GM21360 (cell line): ENCODE data around the gene KLK8.

Experiments used
- ATAC-seq: cut with Tn5 transposase; IDR thresholded peaks from one replicate; pipeline ENCODE4 v1.9.1; 2021; ENCODE audit warnings: mild to moderate bottlenecking, moderate library complexity; ENCODE audit not compliant: unreplicated experiment

Gene KLK8

GRCh38 chr19:51001515-51001914, at the start of gene KLK8:
TSS of gene KLK8 (minus strand) at chr19:51001604. CDS start at chr19:51001167, 437 bp downstream.
- ATAC-seq = no peak

GRCh38 chr19:51047031-51047335, 45.6 kb upstream of the KLK8 start:
- ATAC-seq = no peak

GRCh38 chr19:51044327-51044726, 42.9 kb upstream of the KLK8 start:
- ATAC-seq = no peak

GRCh38 chr19:51043497-51043896, 42.1 kb upstream of the KLK8 start:
- ATAC-seq = no peak

- no peak for ATAC-seq
These were observed 38.7 kb upstream of the KLK8 start for GRCh38 chr19:51040151-51040550.

- ATAC-seq = no peak
These were observed 35.1 kb upstream of the KLK8 start for GRCh38 chr19:51036519-51036918.

GRCh38 chr19:51034704-51035103, 33.3 kb upstream of the KLK8 start, which contains the start of gene KLK12:
TSS of gene KLK12 (minus strand) at chr19:51035002. CDS start at chr19:51034621, 381 bp downstream.
- ATAC-seq = no peak

- no peak for ATAC-seq
These were observed 30.4 kb upstream of the KLK8 start for GRCh38 chr19:51031880-51032225.

GRCh38 chr19:51031220-51031879, 29.9 kb upstream of the KLK8 start:
- no peak for ATAC-seq

GRCh38 chr19:51030631-51031030, 29.2 kb upstream of the KLK8 start:
- ATAC-seq = no peak

- no peak for ATAC-seq
These were observed 28.3 kb upstream of the KLK8 start for GRCh38 chr19:51029718-51030117.

GRCh38 chr19:51027873-51028272, 26.5 kb upstream of the KLK8 start:
- no peak for ATAC-seq

GRCh38 chr19:51027126-51027806, 25.9 kb upstream of the KLK8 start:
- ATAC-seq = no peak

GRCh38 chr19:51026554-51026831, 25.1 kb upstream of the KLK8 start, which contains the start of gene KLK11:
TSS of gene KLK11 (minus strand) at chr19:51026616. CDS start at chr19:51025631, 985 bp downstream.
- no peak for ATAC-seq

- ATAC-seq = no peak
These were observed 24.6 kb upstream of the KLK8 start for GRCh38 chr19:51025809-51026553.

- no peak for ATAC-seq
These were observed 24.0 kb upstream of the KLK8 start for GRCh38 chr19:51025401-51025800.

- ATAC-seq = no peak
These were observed 23.5 kb upstream of the KLK8 start for GRCh38 chr19:51024924-51025323.

GRCh38 chr19:51023946-51024345, 22.5 kb upstream of the KLK8 start:
- no peak for ATAC-seq

GRCh38 chr19:51022526-51022925, 21.1 kb upstream of the KLK8 start:
- ATAC-seq = no peak

- no peak for ATAC-seq
These were observed 19.7 kb upstream of the KLK8 start for GRCh38 chr19:51020988-51021651.

GRCh38 chr19:51019544-51019925, 18.1 kb upstream of the KLK8 start, which contains the start of gene KLK10:
TSS of gene KLK10 (minus strand) at chr19:51019709. CDS start at chr19:51019130, 579 bp downstream.
- ATAC-seq = no peak
